HG03097 (cell line): ENCODE data around the gene HYI.
"Not testable (repeated sequence)": the region's sequence is repeated elsewhere in the genome, so short reads cannot be mapped to it uniquely, and the experiment has no call there.

Experiments
- ATAC-seq: cut with Tn5 transposase; IDR thresholded peaks from one replicate; pipeline ENCODE4 v1.9.1; 2021; ENCODE audit not compliant: unreplicated experiment, low FRiP score

Gene HYI

DNA sequence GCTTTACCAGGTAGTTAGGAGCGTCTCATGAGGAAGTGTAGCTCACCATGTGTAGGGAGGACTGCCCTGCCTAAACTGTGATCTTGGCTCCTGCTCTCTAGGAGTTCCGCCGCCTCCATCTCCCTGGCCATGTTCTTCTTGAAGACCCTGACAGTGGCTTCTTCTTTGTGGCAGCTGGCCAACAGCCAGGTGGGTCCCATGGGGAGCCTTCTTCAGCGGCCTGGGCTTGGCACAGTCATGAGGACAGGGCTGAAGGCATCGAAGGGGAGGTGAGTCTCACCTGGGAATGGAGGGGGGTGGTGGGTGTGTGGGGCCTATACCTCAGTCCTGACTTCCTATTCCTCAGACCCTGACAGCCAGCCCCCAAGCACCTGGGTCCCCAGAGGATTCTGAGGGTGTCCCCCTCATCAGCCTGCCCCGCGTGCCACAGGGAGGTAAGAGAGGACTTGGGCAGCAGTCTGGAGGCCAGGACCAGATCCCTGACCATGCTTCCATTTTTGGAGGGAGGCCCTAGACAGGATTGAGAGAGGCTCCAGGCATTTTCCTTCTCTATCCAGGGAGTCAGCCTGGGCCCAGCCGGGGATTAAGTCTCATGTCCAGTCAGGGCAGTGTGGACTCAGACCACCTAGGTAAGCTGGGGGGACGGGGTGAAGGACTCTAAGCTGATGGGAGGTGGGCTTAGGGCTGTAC lies 21.4 kb downstream of the HYI start:
- no peak for ATAC-seq

DNA sequence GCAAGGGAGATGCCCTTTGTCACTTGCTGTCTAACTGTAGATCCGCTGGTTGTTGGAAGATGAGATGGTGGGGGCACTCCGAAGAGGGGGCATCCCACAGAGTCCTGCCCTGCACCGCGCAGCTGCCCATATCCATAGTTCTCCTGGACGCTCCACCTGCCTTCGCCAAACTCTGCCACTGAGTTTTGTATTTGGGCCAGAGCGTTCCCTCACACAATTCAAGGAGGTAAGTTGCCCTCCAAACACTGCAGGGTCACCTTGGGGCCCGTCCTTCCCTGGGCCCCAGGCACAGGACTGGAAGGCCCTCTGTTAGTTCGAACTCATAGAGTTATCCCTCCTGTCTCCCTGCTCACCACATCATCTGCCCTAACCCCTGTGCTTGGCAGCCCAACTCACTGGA lies 22.1 kb downstream of the HYI start:
- no peak for ATAC-seq

DNA sequence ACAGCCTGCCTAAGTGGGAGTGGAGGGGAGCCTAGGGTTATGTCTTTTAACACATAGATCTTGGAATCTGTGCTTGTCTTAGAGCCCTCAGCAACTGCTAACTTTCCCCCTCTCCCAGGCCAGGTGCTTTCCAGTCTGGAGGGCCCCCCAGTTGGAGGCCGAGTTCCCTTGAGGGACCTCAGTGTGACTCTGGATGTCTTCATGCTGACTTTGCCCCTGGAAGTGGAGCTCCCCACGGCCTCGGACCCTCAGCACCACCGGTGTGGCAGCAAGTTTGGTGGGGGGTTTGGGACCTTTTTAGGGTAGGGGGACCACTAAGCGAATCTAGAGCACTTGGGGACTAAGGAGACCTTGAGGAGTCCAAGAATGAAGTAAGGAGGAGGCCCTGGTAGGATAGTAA lies 22.9 kb downstream of the HYI start:
- no peak for ATAC-seq

DNA sequence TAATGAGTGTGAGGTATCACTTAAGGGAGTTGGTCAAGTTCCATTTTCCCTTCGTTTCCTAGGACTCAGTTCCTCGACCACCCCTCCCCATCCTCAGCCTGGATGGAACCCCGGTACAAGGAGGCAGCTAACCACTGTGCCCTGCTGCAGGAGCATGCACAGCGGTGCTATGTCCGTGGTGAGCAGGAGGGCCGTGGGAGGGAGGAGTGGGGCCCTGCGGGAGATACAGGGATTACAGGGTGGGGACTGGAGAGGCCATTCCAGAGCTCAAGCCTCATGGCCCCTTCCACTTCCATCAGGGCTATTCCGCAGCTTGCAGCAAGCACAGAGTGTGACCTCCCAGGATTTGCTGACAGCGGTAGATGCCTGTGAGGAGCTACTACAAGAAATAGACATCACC lies 25.8 kb downstream of the HYI start:
- no peak for ATAC-seq

DNA sequence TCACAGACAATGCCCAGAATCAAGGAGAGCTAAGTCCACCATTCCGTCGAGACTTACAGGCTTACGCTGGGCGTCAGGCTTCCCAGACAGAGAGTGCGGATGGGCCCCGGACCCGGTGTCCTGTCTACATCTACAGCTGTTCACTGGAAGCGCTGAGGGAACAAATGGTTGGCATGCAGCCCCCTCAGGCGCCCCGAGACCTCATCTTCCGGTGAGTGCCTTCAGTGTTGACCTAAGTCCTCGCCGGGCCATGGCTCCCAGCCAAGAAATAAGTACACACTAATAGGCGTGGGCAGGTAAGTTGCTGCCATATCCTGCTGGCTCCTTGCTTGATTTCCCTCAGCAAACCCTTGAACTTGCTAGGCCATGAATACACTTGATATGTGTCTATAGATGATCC lies 26.2 kb downstream of the HYI start:
- ATAC-seq: no peak

DNA sequence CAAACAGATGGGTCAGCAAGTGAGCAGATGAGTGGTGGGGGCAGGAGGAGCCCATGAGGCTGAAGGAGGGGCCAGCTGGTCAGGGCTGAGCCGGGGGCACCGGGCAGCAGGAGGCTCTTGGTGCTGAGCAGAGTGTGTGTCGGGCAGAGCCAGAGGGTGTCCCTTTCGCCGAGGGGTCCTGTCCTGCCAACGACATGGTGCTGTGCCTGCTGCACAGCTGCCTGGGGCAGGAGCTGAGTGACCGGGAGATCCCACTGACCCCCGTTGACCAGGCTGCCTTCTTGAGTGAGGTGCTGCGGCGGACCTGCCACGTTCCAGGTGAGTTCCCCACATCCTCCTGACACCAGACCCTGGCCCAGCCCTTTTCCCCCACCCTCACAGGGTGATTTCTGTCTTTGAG lies 27.5 kb downstream of the HYI start:
- ATAC-seq: no peak

DNA sequence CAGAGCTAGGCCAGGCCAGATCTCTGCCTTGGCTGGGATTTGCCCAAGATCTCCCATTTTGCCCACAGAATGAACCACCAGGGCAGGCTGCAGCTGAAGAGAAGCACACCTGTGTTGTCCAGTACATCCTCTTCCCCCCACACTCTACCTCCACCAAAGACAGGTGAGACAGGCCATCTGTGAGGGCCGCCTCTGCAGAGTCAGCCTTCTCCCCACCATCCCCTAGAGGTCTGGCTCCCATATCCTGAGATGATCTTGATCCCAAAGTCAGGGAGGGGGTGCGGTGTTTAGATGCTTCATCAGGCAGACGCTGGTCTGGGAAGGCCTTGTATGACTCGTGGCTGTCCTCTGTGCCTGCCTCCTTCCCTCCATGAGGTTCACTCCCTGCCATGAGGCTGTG lies 28.7 kb downstream of the HYI start:
- no peak for ATAC-seq

DNA sequence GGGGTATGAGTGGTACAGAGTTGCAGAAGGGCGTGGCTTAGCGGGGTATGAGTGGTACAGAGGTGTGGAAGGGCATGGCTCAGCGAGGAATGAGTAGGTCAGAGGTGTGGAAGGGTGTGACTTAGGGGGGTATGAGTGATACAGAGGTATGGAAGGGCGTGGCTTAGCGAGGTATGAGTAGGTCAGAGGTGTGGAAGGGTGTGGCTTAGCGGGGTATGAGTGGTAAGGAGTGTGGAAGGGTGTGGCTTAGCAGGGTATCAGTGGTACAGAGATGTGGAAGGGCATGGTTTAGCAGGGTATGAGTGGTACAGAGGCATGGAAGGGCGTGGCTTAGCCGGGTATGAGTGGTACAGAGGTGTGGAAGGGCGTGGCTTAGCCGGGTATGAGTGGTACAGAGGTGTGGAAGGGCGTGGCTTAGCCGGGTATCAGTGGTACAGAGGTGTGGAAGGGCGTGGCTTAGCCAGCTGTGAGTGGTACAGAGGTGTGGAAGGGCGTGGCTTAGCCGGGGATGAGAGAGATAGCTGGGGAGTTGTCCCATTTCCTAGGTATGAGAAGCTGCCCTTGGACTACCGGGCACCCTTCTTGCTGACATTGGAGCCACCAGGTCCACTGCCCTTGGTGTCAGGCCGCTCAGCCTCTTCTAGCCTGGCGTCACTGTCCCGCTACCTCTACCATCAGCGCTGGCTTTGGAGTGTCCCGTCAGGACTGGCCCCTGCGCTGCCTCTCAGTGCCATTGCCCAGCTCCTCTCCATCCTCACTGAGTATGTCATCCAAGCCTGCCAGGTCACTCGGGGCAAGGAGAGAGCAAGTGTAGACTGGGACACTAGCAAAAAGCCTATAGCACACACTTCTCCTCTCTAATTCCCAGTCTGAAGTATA lies 29.8 kb downstream of the HYI start:
- no peak for ATAC-seq

DNA sequence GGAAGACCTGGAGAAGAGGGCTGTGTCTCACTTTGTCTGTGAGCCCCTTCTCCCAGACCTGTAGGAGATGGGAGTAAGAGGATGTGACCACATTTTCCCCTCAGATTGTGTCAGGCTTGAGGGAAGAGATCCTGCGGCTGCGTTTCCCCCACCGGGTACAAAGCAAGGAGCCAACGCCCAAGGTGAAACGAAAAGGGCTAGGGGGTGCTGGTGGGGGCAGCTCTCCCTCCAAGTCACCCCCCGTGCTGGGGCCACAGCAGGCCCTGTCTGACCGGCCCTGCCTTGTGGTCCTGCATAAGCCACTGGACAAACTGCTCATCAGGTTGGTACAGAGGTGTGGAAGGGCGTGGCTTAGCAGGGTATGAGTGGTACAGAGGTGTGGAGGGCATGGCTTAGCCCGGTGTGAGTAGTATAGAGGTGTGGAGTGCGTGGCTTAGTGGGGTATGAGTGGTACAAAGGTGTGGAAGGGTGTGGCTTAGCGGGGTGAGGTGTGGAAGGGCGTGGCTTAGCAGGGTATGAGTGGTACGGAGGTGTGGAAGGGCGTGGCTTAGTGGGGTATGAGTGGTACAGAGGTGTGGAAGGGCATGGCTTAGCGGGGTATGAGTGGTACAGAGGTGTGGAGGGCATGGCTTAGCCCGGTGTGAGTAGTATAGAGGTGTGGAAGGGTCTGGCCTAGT lies 30.6 kb downstream of the HYI start:
- ATAC-seq: no peak

DNA sequence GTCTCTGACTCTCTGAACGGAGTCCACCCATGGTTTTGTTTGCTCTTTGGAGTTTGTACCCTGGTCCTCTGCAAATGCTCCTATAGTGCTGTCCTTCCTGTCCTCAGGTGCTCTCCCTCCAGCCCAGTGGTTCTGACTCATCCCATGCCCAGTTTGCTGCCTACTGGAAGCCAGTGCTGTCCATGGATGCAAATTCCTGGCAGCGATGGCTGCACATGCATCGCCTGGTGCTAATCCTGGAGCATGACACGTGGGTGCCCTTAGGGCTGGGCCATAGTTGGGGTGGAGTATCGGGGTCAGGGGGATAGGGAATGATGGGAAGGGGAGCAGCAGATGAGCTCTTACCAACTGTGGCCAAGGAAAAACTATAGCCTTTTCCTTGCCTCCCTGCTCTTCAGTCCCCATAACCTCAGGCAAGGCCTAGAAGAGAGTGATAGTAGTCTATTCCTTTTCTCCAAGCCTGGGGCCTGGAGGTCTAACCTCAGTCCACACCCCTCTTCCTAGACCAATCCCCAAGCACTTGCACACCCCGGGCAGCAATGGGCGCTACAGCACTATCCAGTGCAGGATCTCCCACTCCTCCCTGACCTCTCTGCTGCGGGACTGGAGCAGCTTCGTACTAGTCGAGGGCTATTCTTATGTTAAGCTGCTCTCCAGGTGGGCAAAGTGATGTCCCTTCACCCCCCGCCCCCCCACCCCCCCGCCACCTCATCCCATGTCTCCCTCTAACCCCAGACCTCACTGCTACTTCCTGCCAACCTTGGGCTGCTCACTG lies 31.6 kb downstream of the HYI start:
- ATAC-seq: no peak

DNA sequence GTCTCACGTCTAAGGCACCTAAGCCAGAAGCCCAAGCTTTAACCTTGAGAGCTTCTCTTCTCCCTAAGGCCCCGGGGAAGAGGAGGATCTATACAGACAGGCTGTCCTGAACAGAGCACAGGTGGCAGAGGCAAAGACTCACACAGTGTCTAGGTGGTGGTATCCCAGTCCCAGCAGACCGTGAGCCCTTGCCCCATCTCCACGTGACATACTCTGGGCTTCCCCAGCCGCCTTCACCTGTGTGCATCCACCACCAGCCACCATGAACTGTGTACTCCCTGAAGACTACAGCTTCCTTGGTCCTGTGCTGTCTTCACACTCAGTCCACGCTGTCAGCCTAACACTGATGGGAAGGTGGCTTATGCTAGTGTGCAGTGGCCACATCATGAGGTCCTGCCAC lies 32.3 kb downstream of the HYI start:
- no peak for ATAC-seq

DNA sequence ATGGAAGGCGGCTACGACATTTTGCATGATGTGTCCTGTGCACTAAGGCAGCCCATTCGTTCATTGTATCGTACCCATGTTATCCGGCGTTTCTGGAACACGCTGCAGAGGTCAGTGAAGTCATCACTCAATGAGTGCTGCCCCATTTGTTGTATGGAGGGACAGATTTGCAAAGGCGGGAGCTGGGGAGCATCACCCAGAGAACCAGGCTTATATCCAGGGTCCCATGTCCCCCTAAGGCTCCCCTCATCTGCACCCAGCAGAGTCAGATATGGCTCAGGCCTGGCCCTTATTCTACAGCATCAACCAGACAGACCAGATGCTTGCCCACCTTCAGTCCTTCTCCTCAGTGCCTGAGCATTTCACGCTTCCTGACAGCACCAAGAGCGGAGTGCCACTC lies 32.9 kb downstream of the HYI start:
- no peak for ATAC-seq

DNA sequence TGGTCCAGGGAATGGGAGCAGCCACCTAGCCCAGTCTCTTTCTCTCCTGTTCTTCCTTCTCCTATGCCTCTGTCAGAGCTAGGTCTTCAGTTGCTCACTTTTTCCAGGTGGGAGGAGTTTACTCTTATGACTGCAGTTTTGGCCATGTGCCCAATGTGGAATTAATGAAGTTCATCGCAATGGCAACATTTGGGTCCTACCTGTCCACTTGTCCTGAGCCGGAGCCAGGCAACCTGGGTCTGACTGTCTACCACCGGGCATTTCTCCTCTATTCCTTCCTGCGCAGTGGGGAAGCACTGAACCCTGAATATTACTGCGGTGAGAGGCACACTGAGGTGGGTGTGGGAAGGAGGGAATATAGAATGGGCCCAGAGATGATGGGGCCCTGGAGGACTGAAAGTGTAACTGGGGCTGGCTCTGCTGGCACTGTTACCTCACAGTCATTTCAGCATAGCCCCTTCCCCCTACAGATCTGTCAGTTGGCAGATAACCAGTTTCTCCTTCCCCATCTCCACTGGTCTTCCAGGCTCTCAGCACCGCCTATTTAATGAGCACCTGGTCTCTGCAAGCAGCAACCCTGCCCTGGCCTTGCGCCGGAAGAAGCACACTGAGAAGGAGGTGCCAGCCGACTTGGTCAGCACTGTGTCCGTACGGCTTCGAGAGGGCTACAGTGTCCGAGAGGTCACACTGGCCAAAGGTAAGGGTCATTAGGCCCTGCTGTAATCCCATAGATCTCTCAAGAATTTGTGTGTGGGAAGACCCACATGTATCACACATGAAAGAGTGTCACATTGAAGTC lies 33.9 kb downstream of the HYI start:
- ATAC-seq: no peak

DNA sequence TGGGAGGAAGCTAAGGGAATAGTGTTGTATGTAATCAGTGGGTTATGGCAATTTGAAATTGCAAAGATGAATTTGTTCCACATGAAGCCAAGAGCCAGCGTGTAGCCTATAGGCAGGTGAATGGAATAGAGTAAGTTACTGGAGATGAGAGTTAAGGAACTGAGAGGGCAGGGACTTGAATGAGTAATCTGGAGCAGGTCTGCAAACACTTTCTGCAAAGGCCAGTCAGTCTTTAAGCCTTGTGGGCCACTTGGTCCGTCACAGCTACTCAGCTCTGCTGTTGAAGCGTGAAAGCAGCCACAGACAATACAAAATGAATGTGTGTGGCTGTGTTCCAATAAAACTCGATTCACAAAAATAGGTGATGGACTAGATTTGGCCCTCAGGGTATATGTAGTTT lies 34.9 kb downstream of the HYI start:
- ATAC-seq: no peak

DNA sequence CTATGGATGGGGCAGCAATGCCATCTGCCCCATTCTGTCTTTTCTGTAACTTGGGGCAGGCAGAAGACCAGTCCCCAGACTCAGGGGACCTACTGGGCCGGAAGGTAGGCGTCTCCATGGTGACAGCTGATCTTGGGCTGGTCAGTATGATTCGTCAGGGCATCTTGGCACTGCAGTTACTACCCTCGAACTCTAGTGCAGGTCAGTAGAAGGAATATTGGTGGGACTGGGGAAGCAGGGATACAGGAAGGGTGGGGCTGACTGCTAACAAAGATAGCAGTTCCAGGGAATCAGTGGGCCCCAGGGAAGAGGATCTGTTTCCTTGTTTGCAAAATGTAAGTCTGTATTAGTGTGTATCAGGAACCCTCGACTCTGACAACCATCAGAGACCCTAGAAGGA lies 37.8 kb downstream of the HYI start:
- ATAC-seq: no peak

DNA sequence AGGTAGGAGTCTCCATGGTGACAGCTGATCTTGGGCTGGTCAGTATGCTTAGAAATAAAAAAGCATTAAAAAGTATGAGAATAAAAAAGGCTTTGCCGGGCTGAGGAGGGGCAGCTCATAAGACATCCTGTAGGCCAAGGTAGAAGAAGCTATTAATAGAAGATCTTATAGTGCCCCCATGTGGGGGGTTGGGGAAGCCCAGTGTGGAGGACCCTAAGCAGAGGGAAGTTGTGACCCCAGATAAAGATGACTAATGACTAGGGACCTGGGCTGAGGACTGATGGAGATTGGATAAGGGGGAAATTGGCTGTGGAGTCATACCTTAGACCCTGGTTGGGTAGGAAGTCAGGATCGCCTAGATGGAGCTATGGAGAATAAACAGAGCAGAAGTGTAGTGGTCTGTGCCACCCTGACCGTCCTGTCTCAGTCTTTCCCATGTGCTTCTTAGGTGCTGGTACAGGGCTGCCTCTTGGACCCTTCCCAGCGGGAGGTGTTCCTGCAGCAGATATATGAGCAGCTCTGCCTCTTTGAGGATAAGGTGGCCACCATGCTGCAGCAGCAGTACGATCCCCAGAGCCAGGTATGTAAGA lies 39.0 kb downstream of the HYI start:
- ATAC-seq: no peak

DNA sequence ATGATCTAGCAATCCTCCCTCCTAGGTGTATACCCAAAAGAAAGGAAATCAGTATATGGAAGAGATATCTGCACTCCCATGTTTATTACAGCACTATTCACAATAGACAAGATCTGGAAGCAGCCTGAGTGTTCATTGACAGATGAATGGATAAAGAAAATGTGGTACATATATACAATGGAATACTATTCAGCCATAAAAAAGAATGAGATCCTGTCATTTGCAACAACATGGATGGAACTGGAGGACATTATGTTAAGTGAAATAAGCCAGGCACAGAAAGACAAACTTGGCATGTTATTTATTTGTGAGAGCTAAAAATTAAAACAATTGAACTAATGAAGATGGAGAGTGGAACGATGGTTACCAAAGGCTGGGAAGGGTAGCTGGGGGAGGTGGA lies 40.3 kb downstream of the HYI start:
- not testable (repeated sequence) for ATAC-seq

DNA sequence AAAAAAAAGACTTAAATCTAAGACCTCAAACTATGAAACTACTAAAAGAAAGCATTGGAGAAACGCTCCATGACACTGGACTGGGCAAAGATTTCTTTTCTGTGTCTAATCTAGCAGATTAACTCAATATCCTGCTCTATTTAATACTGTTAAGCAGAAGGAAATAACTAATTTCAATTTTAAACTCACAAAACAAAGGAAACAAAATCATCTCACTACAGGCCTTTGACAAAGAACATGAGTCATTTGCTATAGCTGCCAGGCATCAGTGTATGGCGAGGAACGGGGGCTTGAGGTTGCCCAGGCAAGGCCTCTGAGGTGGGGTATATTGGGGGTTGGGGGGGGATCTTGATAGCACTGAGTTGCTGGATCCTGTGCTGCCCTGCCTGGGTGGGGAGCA lies 43.2 kb downstream of the HYI start:
- no peak for ATAC-seq

DNA sequence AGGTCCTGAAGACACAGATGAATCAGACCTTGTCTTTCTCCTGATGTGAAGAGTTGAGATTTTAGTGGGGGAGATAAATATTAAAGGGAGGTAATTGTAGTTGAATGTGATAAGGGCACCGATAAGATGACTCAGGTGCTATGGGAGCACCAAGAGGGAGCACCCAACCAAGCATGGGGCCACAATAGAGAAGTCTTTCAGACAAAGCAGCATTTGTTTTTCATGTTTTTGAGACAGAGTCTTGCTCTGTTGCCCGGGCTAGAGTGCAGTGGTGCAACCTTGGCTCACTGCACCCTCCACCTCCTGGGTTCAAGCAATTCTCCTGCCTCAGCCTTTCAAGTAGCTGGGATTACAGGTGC lies 47.9 kb downstream of the HYI start:
- ATAC-seq: no peak
